ENCODE measurements around the gene RBBP6.
A peak's percentile ranks its signal among the peaks of the same experiment; 100 is the strongest.

Gene RBBP6

DNA sequence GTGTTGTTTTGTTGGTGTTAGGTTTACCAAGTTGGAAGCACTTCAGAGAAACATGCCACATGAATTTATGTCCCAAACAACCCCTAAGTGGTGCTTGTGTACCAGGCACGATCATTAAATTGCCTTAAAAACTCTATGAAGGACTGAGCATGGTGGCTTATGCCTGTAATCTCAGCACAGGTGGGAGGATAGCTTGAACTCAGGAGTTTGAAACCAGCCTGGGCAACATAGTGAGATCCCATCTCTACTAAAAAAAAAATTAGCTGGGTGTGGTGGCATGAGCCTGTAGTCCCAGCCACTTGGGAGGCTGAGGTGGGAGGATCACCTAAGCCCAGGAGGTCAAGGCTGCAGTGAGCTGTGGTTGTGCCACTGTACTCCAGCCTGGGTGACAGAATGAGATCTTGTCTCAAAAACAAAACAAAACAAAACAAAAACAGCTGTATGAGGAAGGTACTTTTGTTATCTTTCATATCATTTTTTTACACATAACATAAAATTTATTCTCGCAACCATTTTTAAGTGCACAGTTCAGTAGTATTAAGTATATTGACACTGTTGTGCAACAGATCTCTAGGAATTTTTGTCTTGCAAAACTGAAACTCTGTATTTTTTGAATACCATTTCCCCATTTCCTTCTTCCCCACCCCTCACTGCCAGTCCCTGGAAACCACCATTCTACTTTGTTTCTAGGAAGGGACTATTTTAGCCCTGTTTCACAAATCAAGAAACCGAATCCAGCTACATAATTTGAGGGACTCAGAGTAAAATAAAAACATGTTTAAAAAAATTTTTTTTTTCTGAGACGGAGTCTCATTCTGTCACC lies 14.3 kb upstream of the RBBP6 start:
- DNase-seq, result no peak

DNA sequence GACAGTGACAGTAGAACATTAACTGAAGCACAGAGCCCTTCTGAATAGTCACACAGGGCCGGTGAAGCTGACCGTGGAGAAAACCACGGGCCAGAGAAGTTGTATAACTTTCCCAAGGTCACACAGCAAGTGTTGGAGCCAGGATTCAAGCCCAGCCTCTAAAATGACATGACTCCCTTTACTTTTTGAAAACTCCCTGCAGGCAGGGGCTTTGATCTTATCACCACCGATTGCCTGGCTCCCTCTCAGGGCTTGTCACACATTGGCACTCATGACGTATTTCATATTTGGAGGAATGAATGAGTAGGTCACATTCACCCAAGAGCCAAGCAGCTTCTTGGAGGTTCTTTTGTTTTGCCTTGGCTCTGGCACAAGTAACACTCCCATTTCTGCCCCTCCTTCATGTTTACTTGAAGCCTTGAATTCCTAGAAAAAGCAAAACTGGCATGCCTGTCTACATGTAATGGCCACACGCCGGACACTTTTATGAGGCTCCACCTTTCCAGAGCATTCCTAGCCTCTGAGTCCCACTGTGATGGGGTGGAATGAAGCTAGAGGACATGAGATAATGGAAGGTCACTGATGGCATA lies 13.3 kb upstream of the RBBP6 start:
- DNase-seq, result no peak

DNA sequence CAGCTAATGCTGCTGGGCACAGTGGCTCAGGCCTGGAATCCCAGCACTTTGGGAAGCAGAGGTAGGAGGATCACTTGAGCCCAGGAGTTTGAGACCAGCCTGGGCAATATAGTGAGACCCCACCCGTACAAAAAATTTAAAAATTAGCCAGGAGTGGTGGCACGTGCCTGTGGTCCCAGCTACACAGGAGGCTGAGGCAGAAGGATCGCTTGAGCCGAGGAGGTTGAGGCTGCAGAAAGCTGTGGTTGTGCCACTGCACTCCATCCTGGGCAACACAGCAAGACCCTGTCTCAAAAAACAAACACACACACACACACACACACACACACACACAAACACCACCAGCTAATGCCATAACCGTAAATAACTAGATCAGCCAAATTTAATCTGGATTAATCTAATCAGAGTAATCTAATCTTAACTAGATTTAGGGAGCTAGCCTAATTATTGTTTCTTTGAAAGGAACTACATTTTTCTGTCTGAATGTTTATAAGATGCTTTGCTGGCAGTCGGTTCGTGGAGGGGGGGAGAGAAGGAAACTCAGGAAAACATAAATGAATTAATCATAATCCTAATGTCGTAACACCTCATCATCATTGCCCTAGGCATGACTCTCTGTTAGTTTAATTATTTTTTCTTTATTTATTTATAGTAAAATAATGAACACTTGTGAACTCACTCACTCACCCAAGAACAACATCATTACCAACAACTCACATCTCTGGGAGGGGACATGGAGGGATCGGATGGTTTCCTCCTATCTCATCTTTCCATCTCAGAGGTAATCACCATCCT lies 12.5 kb upstream of the RBBP6 start:
- DNase-seq, result no peak

DNA sequence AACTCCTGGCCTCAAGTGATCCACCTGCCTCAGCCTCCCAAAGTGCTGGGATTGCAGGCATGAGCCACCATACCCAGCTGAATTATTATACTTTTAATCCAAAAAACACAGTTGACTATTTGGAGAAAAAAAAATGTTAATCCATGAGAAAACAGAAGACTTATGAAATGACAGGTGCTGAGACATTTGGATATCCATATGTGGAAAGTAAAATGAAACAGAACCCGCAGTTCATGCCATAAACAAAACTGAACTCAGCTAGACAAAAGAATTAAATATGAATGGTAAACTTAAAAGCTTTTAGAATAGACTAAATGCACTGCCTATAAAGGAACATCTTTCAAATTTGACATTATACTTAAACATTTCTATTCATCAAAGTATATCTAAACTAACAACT lies 8.2 kb upstream of the RBBP6 start:
- DNase-seq, result no peak

DNA sequence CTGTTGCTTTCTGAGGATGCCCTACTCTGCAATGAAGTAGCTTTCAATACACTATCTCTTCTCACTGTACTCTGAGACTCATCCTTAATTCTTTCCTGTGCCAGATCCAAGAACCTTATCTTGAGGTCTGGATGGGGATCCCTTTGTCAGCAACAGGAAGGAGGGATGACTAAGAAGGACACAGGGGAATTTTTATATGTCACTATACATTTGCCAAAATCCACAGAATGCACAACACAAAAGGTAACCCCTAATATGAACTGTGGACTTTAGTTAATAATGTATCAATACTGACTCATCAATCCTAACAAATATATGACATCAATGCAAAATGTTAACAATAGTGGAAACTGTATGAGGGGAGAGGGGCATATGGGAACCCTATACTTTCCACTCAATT lies 4.7 kb upstream of the RBBP6 start:
- DNase-seq, result no peak

DNA sequence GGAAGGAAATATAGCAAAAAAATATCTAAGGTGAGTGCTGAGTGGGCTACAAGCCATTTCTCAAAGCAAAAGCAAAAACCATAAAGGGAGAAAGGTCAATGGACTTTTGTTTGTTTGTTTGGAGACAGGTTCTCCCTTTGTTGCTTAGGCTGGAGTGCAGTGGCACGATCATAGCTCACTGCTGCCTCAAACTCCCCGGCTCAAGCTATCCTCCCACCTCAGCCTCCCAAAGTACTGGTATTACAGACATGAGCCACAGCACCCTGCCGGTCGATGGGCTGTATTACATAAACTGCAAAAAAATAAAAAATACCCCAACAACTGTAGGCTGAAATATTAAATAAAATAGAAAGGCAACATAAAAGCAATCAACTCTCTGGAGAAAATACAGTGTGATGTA lies 3.5 kb upstream of the RBBP6 start:
- no peak for DNase-seq

DNA sequence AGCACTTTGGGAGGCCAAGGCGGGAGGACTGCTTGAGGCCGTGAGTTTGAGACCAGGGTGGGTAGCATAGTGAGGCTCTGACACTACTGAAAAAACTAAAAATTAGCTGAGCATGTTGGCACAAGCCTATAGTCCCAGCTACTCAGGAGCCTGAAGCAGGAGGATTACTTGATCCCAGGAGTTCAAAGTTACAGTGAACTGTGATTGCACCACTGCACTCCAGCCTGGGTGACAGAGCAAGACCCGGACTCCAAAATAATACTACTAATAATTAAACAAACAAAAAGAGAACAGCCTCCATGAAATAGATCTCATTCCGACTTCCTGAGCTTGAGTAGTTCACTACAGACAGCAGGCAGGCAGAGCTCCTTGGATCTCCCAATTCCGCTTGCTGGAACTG lies 2.7 kb upstream of the RBBP6 start:
- DNase-seq, result no peak

DNA sequence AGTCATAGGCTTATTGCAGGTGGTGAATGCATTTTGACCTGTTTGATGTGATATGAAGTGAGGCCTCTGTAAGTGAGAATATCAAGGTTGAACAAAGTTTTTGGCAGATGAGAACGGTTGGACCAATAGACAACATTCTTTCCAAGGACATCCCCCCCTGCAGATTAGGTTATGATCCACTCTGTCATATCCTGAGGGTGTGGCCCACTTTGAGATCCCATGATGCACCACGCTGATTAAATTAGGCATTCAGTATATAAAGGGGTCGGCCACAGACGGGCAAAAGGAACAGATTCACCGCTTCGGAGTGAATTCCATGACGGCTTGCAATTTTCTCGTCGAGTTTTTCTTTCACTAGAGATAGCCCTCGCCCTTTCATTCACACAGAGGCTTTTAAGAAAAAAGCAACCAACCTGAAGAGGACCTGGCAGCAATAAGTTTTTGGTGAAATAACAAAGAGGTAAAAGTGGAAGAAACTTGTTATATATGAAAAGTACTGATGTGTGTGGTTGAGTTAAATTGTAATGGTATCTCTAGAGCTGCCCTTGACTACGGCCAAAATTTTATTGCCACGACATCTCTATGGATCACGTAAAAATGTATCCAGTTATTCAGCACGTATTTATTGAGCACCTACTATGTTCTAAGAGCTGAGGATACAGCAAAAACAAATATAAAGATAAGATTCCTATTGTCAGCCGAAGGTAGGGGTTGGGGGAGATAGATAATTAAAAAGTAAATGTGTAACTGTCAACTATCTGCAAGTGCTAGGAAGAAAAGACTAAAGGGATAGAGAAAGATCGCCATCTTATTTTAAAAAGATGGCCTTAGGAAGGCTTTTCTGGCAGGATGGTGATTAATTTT lies 1.7 kb upstream of the RBBP6 start:
- DNase-seq, result peak; percentile 17

DNA sequence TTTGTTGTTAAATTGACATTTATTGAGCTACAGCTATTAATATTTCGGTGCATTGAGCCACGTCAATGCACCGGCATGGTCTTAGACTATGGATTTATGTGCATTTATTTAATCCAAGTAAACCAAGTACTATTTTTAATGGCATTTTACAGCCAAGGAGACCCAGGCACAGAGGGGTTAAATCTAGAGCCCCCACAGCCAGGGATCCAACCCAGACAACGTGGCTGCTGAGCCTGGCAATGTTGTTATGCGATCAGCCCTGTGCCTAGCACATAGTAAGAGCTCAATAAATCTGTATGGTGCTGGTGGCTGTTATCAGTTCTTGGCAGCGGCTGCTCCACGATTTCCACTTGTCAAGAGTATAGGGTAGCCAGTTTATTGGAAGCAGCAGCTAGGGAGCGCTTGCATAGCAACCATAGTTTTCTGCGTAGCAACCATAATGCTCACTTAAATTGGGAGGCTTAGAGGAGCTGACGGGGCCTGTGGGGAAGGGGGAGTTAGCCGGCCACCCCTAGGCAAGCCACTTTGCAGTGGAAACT lies 541 bp upstream of the RBBP6 start:
- DNase-seq, result no peak

DNA sequence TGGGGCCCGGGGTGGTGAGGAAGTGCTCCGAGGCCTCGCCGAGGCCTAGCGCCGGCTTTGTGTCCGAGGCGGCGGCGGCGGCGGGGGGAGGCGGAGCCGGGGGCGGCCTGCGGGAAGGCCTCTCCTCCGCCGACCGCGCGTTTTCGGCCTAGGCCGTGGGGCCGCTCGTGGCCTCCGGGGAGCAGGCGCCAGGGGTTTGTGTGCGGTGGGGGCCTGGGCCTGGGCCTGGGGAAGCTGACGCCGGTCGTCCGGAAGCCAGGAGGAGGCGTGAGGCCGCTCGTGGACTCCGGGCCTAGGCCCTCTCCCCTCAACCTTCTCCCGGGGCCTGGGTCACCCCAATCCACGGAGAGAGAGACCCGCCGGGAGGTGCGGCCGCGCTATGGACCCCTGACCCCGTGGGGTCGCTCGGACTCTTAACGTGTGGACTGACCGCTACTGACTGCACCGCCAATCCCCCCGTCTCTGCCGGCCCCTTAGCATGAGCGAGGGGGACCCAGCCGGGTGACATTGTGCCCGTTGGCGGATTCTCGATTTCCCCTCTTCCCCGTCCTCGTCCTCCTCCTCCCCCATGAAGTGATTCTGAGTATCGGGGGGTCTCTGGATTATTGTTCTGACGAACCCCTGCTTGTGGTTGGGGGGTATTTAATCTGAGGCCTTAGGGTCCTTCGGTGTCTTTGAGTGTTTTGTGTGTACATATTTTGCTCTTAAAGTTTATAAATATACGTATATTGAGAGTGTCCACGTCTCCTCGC lies 660 bp downstream of the RBBP6 start:
- DNase-seq, result peak; percentile 60

DNA sequence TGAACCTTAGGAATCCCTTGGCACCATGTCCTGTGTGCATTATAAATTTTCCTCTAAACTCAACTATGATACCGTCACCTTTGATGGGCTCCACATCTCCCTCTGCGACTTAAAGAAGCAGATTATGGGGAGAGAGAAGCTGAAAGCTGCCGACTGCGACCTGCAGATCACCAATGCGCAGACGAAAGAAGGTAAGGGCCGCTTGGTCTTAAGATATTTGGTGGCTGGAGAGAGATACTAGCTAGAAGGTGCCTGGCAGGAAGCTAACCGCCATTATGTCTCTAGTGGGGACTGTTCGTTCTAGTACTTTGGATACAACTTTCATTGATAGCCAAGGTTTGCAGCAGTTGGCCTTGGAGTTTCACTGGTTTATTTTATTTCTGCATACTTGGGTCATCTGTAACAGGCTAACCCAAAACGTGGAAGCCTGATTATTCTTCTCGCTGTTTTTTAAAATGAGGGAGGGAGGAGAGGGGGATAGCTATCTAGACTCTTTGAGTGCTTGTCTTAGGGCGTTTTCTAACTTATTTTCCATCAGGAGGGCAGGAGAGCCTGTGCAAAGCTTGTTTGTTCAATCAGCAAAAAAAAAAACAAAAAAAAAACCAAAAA lies 1.3 kb downstream of the RBBP6 start:
- peak; percentile 23 for DNase-seq

DNA sequence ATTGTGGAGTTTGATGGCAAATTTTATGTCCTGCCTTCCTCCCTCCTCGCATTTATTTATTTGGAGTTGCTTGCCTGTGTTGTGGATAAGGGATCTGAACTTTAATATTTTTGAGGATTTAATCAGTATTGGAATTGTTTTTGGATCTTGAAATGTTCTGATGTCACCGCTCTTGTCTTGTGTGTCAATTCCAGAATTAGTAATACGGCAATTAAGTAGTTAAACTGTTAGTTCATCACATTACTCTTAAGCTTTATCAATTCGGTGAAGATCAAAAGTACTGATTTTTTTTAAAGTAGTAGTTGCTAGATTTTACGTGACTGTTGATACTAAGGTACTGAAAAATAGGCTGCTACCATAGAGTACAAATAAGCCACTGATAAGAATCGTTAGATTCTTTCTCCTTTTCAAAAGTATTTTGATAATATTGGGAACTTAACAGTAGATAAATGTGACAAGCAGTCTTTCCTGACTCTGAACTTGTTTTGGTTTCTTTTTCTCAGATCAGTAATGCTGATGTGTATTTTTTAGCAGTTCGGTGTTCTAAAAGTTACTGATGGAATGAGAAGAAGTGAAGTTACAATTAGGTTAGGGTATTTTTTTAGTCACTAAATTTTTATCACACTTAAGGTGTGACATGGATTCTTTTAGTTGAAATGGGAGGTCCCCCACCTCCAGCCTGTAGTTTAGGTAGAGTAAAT lies 2.0 kb downstream of the RBBP6 start:
- DNase-seq, result no peak

DNA sequence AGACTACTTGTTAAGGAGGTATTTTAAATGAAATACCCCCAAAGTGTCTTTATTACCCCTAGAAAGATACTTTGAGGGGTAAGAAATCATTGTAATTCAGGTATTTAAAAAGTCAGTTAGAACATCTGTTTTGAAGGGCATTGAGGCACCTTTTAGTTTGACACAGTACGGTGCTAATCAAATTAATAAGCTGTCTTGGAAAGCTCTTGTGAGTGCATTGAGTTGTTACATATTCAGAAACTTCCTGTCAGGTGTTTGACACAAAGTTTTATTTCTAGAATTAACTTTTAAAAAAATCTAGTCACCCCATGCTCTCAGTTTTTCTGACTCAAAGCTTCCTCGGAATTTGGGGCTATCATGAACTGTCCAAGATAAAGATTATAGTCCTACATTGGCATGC lies 4.6 kb downstream of the RBBP6 start:
- DNase-seq, result no peak

DNA sequence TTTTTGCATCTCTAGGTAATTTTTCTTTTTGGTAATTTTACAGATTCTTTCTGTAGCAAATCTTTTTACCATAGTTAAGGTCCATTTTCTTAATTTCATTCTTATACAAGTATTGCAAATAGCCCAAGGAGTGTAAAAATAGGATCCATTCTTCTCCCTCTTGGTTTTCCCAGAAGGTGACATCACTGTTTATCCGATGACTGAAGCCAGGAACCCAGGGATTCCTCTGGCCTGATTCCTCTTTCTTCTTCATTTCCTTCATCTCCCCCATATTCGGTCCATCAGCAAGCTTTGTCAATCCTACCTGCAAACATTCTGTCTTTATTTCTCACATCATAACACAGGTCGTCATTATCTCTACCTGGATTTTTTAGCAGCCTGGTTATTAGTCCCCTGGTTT lies 5.3 kb downstream of the RBBP6 start:
- DNase-seq, result no peak

DNA sequence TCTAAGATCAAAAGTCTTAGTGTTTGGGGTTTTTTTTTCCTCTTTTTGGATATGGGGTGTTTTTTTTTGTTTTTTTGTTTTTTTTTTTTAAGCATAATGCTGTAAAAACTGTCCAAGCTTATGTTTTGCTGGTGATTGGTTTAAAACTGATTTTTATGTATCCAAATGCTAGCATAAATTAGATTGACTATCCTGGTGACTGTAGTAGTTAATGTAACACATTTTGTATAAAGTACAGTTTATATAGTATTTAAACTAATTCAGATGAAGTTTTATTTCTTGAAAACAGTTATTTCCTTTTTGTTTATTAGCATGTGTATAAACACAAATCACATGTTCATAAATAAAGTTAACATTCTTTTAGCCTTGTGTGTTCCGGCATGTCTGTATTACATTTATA lies 10.9 kb downstream of the RBBP6 start:
- no peak for DNase-seq

DNA sequence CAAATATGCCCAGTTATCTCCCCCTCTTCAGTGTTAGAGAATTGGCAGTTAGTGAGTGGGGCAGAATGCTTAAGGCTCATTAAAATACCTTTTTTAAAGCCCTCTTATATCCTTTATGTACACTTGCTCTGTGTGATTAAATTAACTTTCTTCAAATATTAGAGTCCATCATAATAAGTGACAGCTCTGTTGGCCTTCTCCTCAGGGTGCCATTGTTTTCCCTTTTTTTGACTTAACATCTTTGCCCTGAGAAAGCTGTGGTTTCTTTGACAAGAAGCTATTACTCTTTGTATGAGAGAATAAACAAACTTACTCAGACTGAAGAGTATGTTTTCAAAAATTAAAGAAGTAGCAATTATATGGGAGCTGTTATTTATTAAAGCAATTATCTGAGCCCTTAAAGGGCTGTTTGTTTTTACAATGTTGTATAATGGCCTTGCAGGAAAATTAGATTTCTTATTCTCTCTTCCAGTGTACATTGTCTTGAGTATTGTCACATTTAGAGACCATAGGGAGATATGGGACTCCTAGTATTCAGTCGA lies 13.4 kb downstream of the RBBP6 start:
- DNase-seq, result no peak

DNA sequence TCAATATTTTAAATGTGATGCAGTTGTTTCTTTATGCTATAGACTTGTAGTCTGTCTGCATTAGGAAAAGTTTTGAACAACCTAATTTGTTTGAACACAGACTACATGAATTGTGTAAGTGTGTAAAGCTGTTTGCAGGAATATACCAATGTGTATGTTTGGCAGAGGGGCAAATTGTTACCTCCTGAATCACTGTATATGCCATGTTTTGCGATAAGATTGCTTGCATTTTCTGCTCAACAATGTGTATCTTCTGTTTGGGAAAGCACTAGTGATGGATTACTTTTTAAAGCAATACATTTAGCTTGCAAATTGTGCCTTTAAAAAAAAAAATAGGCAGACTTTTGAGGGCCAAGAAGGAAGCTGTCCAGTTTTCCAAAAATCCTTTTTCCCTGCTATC lies 14.6 kb downstream of the RBBP6 start:
- DNase-seq, result no peak

DNA sequence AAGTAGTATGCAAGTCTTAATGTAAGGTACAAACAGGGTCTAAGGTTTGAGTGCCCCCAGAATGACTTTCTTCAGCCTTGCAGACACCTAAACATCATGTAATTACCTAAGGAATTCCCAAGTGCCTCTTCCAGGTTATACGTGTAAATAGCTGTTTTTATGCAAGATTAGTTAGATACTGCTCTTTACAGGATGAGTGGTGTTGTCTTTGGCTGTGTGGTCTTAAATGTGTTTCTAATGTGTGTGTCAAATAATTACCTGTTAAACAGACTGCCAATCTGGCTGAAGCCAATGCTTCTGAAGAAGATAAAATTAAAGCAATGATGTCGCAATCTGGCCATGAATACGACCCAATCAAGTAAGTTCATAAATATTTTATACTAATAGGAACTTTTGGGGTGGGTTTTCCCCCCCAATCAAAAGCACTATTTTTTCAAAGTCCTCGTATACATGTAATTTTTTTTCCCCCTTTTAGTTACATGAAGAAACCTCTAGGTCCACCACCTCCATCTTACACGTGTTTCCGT lies 16.0 kb downstream of the RBBP6 start:
- DNase-seq, result no peak

DNA sequence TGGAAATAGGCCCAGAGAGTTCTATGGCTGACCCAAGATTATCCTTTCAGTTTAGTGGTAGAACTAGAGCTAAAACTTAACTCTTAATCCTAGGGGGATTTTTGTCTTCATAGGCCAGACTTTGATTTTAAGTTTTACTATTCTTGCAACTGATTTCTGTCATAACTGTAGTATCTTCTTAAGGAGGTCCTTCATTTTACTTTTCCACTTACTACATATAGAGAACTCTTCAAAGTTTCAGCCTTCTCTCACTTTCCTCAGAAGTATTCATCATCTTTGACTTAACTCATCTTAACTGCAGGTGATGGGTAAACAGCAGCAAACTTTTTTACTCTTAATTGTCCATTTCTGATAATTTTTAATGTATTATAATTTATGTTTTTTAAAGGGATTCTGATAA lies 23.4 kb downstream of the RBBP6 start:
- DNase-seq, result no peak

DNA sequence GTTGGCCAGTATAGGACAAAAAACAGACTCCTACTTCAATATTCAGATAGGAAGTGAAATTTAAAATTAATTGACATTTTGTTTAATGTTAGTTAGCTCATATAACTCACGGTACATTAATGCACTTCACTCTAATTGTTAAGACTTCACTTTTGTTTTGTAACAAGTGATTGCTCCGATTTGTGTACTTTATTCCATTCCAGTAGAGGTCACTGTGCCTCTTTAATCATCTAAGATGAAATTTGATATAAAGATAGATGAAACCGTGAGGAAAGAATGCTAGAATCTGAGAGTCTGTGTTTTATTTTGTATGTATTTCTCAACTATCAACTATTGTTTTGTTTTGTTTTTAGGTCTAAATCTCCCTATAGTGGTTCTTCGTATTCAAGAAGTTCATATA lies 29.0 kb downstream of the RBBP6 start:
- no peak for DNase-seq

Measured in activated CD4-positive, alpha-beta T cell treated with anti-CD3 and anti-CD28 coated beads for 48 hours (primary cell).